Omental fat pad (tissue), 4 donors: ENCODE results near the gene HDX. TPM values are rescaled to one million over a fixed set of nuclear protein-coding genes. Genes with fewer than 3 reads are reported as not detected.

Experiments used
- ATAC-seq: fragments of 150-250 bp; one replicate; pipeline ENCODE4 v1.9.1; 2016; ENCODE audit warnings: mild to moderate bottlenecking, moderate library complexity; ENCODE audit not compliant: low FRiP score
- DNase-seq: peaks from one replicate; pipeline ENCODE4 v3.0.0-alpha.2; 2019; ENCODE audit warnings: low spot score
- total RNA-seq, 4 donors: library from RNA; depleted of rRNA; stranded (reverse); fragments of >200 nt; gene quantifications; one replicate each; pipeline ENCODE4 v1.1.0, GENCODE V29; 2016
- TF ChIP-seq, protein P1 (sequence below), 3 donors: fragments of 450-650 bp; IDR thresholded peaks; one replicate each; pipeline ENCODE4 v1.5.1; 2016 to 2017; ENCODE audit warnings: antibody characterized with exemption in 3 of 3, mild to moderate bottlenecking in 3 of 3, moderate library complexity in 2 of 3

The HDX gene
- total RNA-seq, 4 donors from 2014 or later, result 5.3 to 13.2 (median 9.2) TPM

- DNase-seq, result no peak
- ATAC-seq, result no peak
- TF ChIP-seq, protein P1, sequence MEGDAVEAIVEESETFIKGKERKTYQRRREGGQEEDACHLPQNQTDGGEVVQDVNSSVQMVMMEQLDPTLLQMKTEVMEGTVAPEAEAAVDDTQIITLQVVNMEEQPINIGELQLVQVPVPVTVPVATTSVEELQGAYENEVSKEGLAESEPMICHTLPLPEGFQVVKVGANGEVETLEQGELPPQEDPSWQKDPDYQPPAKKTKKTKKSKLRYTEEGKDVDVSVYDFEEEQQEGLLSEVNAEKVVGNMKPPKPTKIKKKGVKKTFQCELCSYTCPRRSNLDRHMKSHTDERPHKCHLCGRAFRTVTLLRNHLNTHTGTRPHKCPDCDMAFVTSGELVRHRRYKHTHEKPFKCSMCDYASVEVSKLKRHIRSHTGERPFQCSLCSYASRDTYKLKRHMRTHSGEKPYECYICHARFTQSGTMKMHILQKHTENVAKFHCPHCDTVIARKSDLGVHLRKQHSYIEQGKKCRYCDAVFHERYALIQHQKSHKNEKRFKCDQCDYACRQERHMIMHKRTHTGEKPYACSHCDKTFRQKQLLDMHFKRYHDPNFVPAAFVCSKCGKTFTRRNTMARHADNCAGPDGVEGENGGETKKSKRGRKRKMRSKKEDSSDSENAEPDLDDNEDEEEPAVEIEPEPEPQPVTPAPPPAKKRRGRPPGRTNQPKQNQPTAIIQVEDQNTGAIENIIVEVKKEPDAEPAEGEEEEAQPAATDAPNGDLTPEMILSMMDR (IDR thresholded peaks at IDR 0.05), result no peak
These were observed 162.5 kb downstream of the HDX start for GRCh38 chrX:84339507-84340364.

DNA sequence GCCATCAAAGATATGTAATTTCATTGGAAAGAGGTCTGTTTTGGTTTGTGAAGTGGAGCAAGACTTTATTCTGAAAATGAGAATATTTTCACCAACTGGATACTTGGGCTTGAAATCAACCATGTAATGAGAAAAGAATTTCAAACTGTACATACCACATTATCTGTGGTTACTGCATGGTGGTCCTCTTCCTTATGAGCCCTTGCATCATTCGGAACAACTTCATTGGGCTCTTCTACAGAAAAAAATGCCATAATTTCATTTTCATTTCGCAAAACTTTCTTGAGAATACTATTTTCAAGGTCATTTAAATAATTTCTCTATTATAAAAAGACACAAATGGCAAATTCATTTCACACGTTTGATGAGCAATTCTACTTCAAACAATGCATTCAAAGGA, 165.6 kb downstream of the HDX start:
- no peak for DNase-seq
- TF ChIP-seq, protein P1 (IDR thresholded peaks at IDR 0.05), result no peak
- no peak for ATAC-seq

- ATAC-seq, result no peak
These were observed 167.1 kb downstream of the HDX start for GRCh38 chrX:84335121-84335520.

GRCh38 chrX:84322083-84322827, 180.0 kb downstream of the HDX start:
- no peak for ATAC-seq
- TF ChIP-seq, protein P1 (IDR thresholded peaks at IDR 0.05), result no peak

More at GRCh38 chrX:84335121-84335520, 167.1 kb downstream of the HDX start:
- DNase-seq, result no peak
- TF ChIP-seq, protein P1 (IDR thresholded peaks at IDR 0.05), result no peak

GRCh38 chrX:84320614-84321013, 181.6 kb downstream of the HDX start:
- TF ChIP-seq, protein P1 (IDR thresholded peaks at IDR 0.05), result no peak
- no peak for ATAC-seq

More at GRCh38 chrX:84322083-84322827, 180.0 kb downstream of the HDX start:
- DNase-seq, result no peak

GRCh38 chrX:84320023-84320422, 182.2 kb downstream of the HDX start:
- DNase-seq (no peak), ATAC-seq (no peak)
- TF ChIP-seq, protein P1 (IDR thresholded peaks at IDR 0.05), result no peak

More at GRCh38 chrX:84320614-84321013, 181.6 kb downstream of the HDX start:
- DNase-seq, result no peak
